A549 (cell line): Measurements from ENCODE around the gene FRMD1.

Source experiments
- CBX2 ChIP-seq: fragments of 200-600 bp; sonication (generic); IDR thresholded peaks from 2 replicates; pipeline ENCODE4 v1.6.1; 2016; ENCODE audit warnings: low read depth, mild to moderate bottlenecking, borderline replicate concordance
- CEBPB ChIP-seq, 2 experiments: fragments of >200 bp in 1 of 2; sonication (Bioruptor Twin) in 1 of 2; formaldehyde crosslinking in 1 of 2; IDR thresholded peaks; 2 replicates each; pipeline ENCODE4 v1.6.1; 2012 to 2016
- CTCF ChIP-seq: fragments of >200 bp; sonication (Bioruptor Twin); formaldehyde crosslinking; IDR thresholded peaks from 3 replicates; pipeline ENCODE4 v1.5.1; 2016
- FOSL2 ChIP-seq, 2 experiments: fragments of 450-650 bp in 1 of 2; fragments of >200 bp in 1 of 2; sonication (Bioruptor Twin) in 1 of 2; formaldehyde crosslinking; IDR thresholded peaks; 2 replicates each; pipeline versions ENCODE4 v1.5.0 to v1.6.1; 2016 to 2020; ENCODE audit warnings: mild to moderate bottlenecking in 1 of 2, moderate library complexity in 1 of 2
- JUN ChIP-seq, 2 experiments: fragments of >200 bp; sonication (Bioruptor Twin); formaldehyde crosslinking; IDR thresholded peaks; 2 replicates in 1 of 2; 3 replicates in 1 of 2; pipeline ENCODE4 v1.6.1; 2016 to 2017
- PBX3 ChIP-seq: IDR thresholded peaks from 2 replicates; pipeline ENCODE4 v1.6.1; 2012
- POLR2A ChIP-seq: IDR thresholded peaks from 2 replicates; pipeline ENCODE4 v1.6.1; 2012; ENCODE audit warnings: mild to moderate bottlenecking, low read length
- RCOR1 ChIP-seq: fragments of 150-350 bp; IDR thresholded peaks from 2 replicates; pipeline ENCODE4 v1.6.1; 2014; ENCODE audit warnings: antibody characterized with exemption, low read length, low read depth

- TF ChIP-seq RCOR1 (no peak), PBX3 (no peak), CTCF (no peak), FOSL2 (IDR thresholded peaks at IDR 0.05) (no peak), FOSL2 (CRISPR knock-in tag; IDR thresholded peaks at IDR 0.05) (no peak), JUN (IDR thresholded peaks at IDR 0.05) (no peak), POLR2A (no peak), CEBPB (IDR thresholded peaks at IDR 0.05) (no peak), CBX2 (no peak)
These were observed 44.3 kb upstream of the FRMD1 start for GRCh38 chr6:168123165-168123911.
